GM23338 (cell line): ENCODE data around the gene STXBP3. TPM values are rescaled to one million over a fixed set of nuclear protein-coding genes. Genes with fewer than 3 reads are reported as not detected.

Experiments
- ATAC-seq: fragments of 200-7000 bp; cut with Tn5 transposase; 3 replicates; pipeline ENCODE4 v1.9.1; 2020
- DNase-seq: peaks from one replicate; pipeline ENCODE4 v3.0.0-alpha.2; 2015; ENCODE audit warnings: low spot score
- H2AFZ ChIP-seq: fragments of 200-600 bp; sonication (generic); 2 replicates; pipeline ENCODE4 v1.8.0; 2016; ENCODE audit warnings: antibody characterized with exemption, mild to moderate bottlenecking, moderate library complexity
- H3F3A ChIP-seq: fragments of 200-600 bp; sonication (generic); replicated peaks from 2 replicates; pipeline ENCODE4 v1.8.0; 2017; ENCODE audit warnings: antibody characterized with exemption, mixed run types, low read depth
- H3K27ac ChIP-seq: fragments of 200-600 bp; sonication (generic); 2 replicates; pipeline ENCODE4 v1.6.1; 2016; ENCODE audit warnings: low read depth
- H3K27me3 ChIP-seq: fragments of 200-600 bp; sonication (generic); 2 replicates; pipeline ENCODE4 v1.8.0; 2016; ENCODE audit warnings: mild to moderate bottlenecking, mixed run types, moderate library complexity; ENCODE audit not compliant: insufficient read depth
- H3K36me3 ChIP-seq: fragments of 200-600 bp; sonication (generic); 2 replicates; pipeline ENCODE4 v1.8.0; 2016; ENCODE audit warnings: mild to moderate bottlenecking; ENCODE audit not compliant: insufficient read depth
- H3K4me1 ChIP-seq: fragments of 200-600 bp; sonication (generic); 2 replicates; pipeline ENCODE4 v1.8.0; 2016; ENCODE audit warnings: mild to moderate bottlenecking, moderate library complexity; ENCODE audit not compliant: insufficient read depth
- H3K4me2 ChIP-seq: fragments of 200-600 bp; sonication (generic); 2 replicates; pipeline ENCODE4 v1.7.1; 2017; ENCODE audit warnings: mixed run types
- H3K4me3 ChIP-seq: fragments of 200-600 bp; sonication (generic); 2 replicates; pipeline ENCODE4 v1.6.1; 2016; ENCODE audit warnings: mixed run types
- H3K79me2 ChIP-seq: fragments of 200-600 bp; sonication (generic); replicated peaks from 2 replicates; pipeline ENCODE4 v1.8.0; 2017; ENCODE audit warnings: mild to moderate bottlenecking; ENCODE audit not compliant: insufficient read depth
- H3K9me2 ChIP-seq: fragments of 200-600 bp; sonication (generic); 2 replicates; pipeline ENCODE4 v1.8.0; 2017; ENCODE audit not compliant: insufficient read depth
- H4K20me1 ChIP-seq: fragments of 200-600 bp; sonication (generic); replicated peaks from 2 replicates; pipeline ENCODE4 v1.8.0; 2017; ENCODE audit warnings: mild to moderate bottlenecking; ENCODE audit not compliant: insufficient read depth
- H3K27ac Mint-ChIP-seq: 2 replicates; pipeline ENCODE4 v1.8.0; 2020; ENCODE audit warnings: inconsistent platforms, mild to moderate bottlenecking, moderate library complexity, mixed read lengths
- H3K27me3 Mint-ChIP-seq: 3 replicates; pipeline ENCODE4 v1.8.0; 2022; ENCODE audit warnings: low read depth, mild to moderate bottlenecking, moderate library complexity, mixed read lengths, inconsistent platforms; ENCODE audit not compliant: insufficient read depth, poor library complexity
- H3K36me3 Mint-ChIP-seq: 3 replicates; pipeline ENCODE4 v1.8.0; 2021; ENCODE audit warnings: low read depth, mild to moderate bottlenecking, inconsistent platforms, moderate library complexity, mixed read lengths
- H3K4me1 Mint-ChIP-seq: 3 replicates; pipeline ENCODE4 v1.8.0; 2020; ENCODE audit warnings: mild to moderate bottlenecking, inconsistent platforms, mixed read lengths
- H3K4me3 Mint-ChIP-seq: 3 replicates; pipeline ENCODE4 v1.8.0; 2021; ENCODE audit warnings: moderate library complexity, mild to moderate bottlenecking, inconsistent platforms, mixed read lengths
- H3K9me3 Mint-ChIP-seq: 3 replicates; pipeline ENCODE4 v1.8.0; 2020; ENCODE audit warnings: moderate library complexity, mild to moderate bottlenecking, inconsistent platforms, mixed read lengths
- CREB1 ChIP-seq: fragments of 250-450 bp; sonication (Bioruptor Pico); IDR thresholded peaks from 2 replicates; pipeline ENCODE4 v1.5.0; 2020; ENCODE audit warnings: low read depth, mild to moderate bottlenecking, moderate library complexity
- CTCF ChIP-seq, 2 experiments: fragments of 200-600 bp in 1 of 2; sonication (generic) in 1 of 2; conservative IDR thresholded peaks; 2 replicates each; pipeline versions ENCODE4 v1.5.1 to v1.6.1; 2016 to 2017; ENCODE audit warnings: antibody characterized with exemption in 2 of 2, low read depth in 2 of 2, mild to moderate bottlenecking in 2 of 2, moderate library complexity in 1 of 2
- ETS1 ChIP-seq: IDR thresholded peaks from 2 replicates; pipeline ENCODE4 v1.6.1; 2016; ENCODE audit warnings: antibody characterized with exemption
- EZH2 ChIP-seq: fragments of 200-600 bp; sonication (generic); IDR thresholded peaks from one replicate; pipeline ENCODE4 v1.8.0; 2017; ENCODE audit warnings: antibody characterized with exemption, mild to moderate bottlenecking, low read depth; ENCODE audit not compliant: unreplicated experiment
- EZH2phosphoT487 ChIP-seq: fragments of 200-600 bp; sonication (generic); IDR thresholded peaks from one replicate; pipeline ENCODE4 v1.8.1; 2018; ENCODE audit warnings: antibody characterized with exemption; ENCODE audit not compliant: unreplicated experiment
- JUNB ChIP-seq: IDR thresholded peaks from one replicate; pipeline ENCODE4 v1.6.1; 2016; ENCODE audit warnings: antibody characterized with exemption; ENCODE audit not compliant: unreplicated experiment
- NANOG ChIP-seq: IDR thresholded peaks from 2 replicates; pipeline ENCODE4 v1.6.1; 2016; ENCODE audit warnings: antibody characterized with exemption, borderline replicate concordance
- POLR2AphosphoS5 ChIP-seq: IDR thresholded peaks from 2 replicates; pipeline ENCODE4 v1.6.1; 2016; ENCODE audit warnings: antibody characterized with exemption, low read depth
- REST ChIP-seq: IDR thresholded peaks from one replicate; pipeline ENCODE4 v1.6.1; 2018; ENCODE audit warnings: antibody characterized with exemption; ENCODE audit not compliant: unreplicated experiment
- STAT1 ChIP-seq: IDR thresholded peaks from one replicate; pipeline ENCODE4 v1.6.1; 2016; ENCODE audit warnings: antibody characterized with exemption; ENCODE audit not compliant: unreplicated experiment
- ZNF114 ChIP-seq: fragments of 250-450 bp; sonication (Bioruptor Pico); IDR thresholded peaks from 2 replicates; pipeline ENCODE4 v1.5.0; 2020; ENCODE audit warnings: mild to moderate bottlenecking, moderate library complexity
- ZNF331 ChIP-seq: fragments of 250-450 bp; sonication (Bioruptor Pico); IDR thresholded peaks from 2 replicates; pipeline ENCODE4 v1.5.0; 2020; ENCODE audit warnings: low read depth, mild to moderate bottlenecking, moderate library complexity
- ZNF462 ChIP-seq: fragments of 250-450 bp; sonication (Bioruptor Pico); IDR thresholded peaks from 2 replicates; pipeline ENCODE4 v1.5.0; 2020; ENCODE audit warnings: mild to moderate bottlenecking, moderate library complexity
- polyA plus RNA-seq: library from polyadenylated mRNA; unstranded; fragments of >200 nt; fragmentation: Nextera tagmentation; extraction: Ambion mirVana; gene quantifications from 2 replicates; pipeline ENCODE4 v1.2.1, GENCODE V29; 2016
- total RNA-seq: library from RNA; depleted of rRNA; stranded (reverse); fragments of >200 nt; shearing (Covaris generic); gene quantifications from 2 replicates; pipeline ENCODE4 v1.2.3, GENCODE V29; 2014

The STXBP3 gene
- total and polyA plus RNA-seq, 2 experiments from 2014 or later, result 28.5 to 37.4 TPM

GRCh38 chr1:108728327-108728923 lies 18.0 kb upstream of the STXBP3 start:
- TF ChIP-seq POLR2AphosphoS5 (no peak), CTCF (conservative IDR thresholded peaks at IDR 0.05; ENCODE audit: low read depth in 2 of 2) (no peak), ZNF462 (no peak), EZH2phosphoT487 (no peak), JUNB (no peak), EZH2 (no peak), STAT1 (no peak), ZNF331 (no peak), CREB1 (CRISPR knock-in tag) (no peak), ETS1 (no peak), ZNF114 (CRISPR knock-in tag) (no peak), REST (no peak), NANOG (no peak)
- Histone ChIP-seq H3K27ac (no peak overlapping the region), H2AFZ (peak overlapping the region; percentile 38; the same call in 1 of the 2 replicates), H3K27me3 (no peaks in the 10 kb centered on the region), H3K79me2 (no peaks in the 10 kb centered on the region), H3K4me2 (no peak overlapping the region), H4K20me1 (no peaks in the 10 kb centered on the region), H3K4me3 (no peak overlapping the region), H3K36me3 (no peaks in the 10 kb centered on the region), H3F3A (no peaks in the 10 kb centered on the region), H3K9me2 (no peaks in the 10 kb centered on the region), H3K4me1 (no peaks in the 10 kb centered on the region)
- Mint-ChIP-seq H3K36me3 (no peaks in the 10 kb centered on the region), H3K27ac (no peak overlapping the region), H3K4me3 (no peak overlapping the region), H3K9me3 (no peaks in the 10 kb centered on the region), H3K4me1 (0 out of 3 replicates have a peak, but pooled peaks cover 1% of the 10 kb centered on the region), H3K27me3 (peaks cover 5% of the 10 kb centered on the region)
- no peak for DNase-seq
- ATAC-seq, result no peak
